Nephron (organoid): Measurements from ENCODE around the gene ARHGEF10L.
"Not testable (repeated sequence)": the region's sequence is repeated elsewhere in the genome, so short reads cannot be mapped to it uniquely, and the experiment has no call there.

Experiments used
- H3K27ac Mint-ChIP-seq, 3 experiments: 2 replicates each; pipeline ENCODE4 v1.8.0; 2020; ENCODE audit warnings: mixed read lengths in 3 of 3, mild to moderate bottlenecking in 2 of 3, moderate library complexity in 1 of 3
- H3K27me3 Mint-ChIP-seq: 2 replicates; pipeline ENCODE4 v1.8.0; 2021; ENCODE audit warnings: low read depth, mild to moderate bottlenecking, moderate library complexity, mixed read lengths
- H3K36me3 Mint-ChIP-seq: 2 replicates; pipeline ENCODE4 v1.8.0; 2020; ENCODE audit warnings: low read depth, mixed read lengths
- H3K4me1 Mint-ChIP-seq: 2 replicates; pipeline ENCODE4 v1.8.0; 2020; ENCODE audit warnings: mixed read lengths
- H3K4me3 Mint-ChIP-seq, 3 experiments: 2 replicates each; pipeline ENCODE4 v1.8.0; 2020; ENCODE audit warnings: mild to moderate bottlenecking in 3 of 3, mixed read lengths in 3 of 3, moderate library complexity in 2 of 3
- H3K9me3 Mint-ChIP-seq: 2 replicates; pipeline ENCODE4 v1.8.0; 2020; ENCODE audit warnings: mixed read lengths
- CTCF ChIP-seq, 3 experiments: fragments of 200-600 bp; sonication (generic); IDR thresholded peaks; one replicate each; pipeline ENCODE4 v1.5.0; 2021; ENCODE audit warnings: antibody characterized with exemption in 3 of 3; ENCODE audit not compliant: unreplicated experiment in 3 of 3

The ARHGEF10L gene

GRCh38 chr1:17539477-17540254 is at the start of gene ARHGEF10L:
Gene ARHGEF10L (plus strand): TSS chr1:17539698. CDS start chr1:17580596, 40,898 bp downstream.
- Mint-ChIP-seq H3K36me3 (peaks cover 2% of the 10 kb centered on the region), H3K9me3 (no peaks in the 10 kb centered on the region), H3K4me3 (peak within 1 kb of the TSS; percentile 93 to 94 (median 93)), H3K27ac (peak within 1 kb of the TSS; percentile 96 to 99 (median 99)), H3K27me3 (peaks cover 3% of the 10 kb centered on the region), H3K4me1 (peaks cover 39% of the 10 kb centered on the region)
- no peak for TF ChIP-seq CTCF (IDR thresholded peaks at IDR 0.05; ENCODE audit: unreplicated experiment in 3 of 3)

GRCh38 chr1:17489768-17490417 is 49.6 kb upstream of the ARHGEF10L start:
- Mint-ChIP-seq H3K4me1 (peaks cover 15% of the 10 kb centered on the region), H3K27ac (peak overlapping the region; percentile 47 to 72 (median 59)), H3K27me3 (peaks cover 20% of the 10 kb centered on the region)
- not testable (repeated sequence) for H3K4me3 Mint-ChIP-seq, H3K36me3 Mint-ChIP-seq, H3K9me3 Mint-ChIP-seq

- not testable (repeated sequence) for H3K9me3 Mint-ChIP-seq, H3K36me3 Mint-ChIP-seq, H3K4me3 Mint-ChIP-seq, H3K27ac Mint-ChIP-seq
- Mint-ChIP-seq H3K27me3 (peaks cover 16% of the 10 kb centered on the region), H3K4me1 (peaks cover 15% of the 10 kb centered on the region)
Observed at GRCh38 chr1:17490667-17491066, 48.8 kb upstream of the ARHGEF10L start.

- peaks cover 6% of the 10 kb centered on the region for H3K4me1 Mint-ChIP-seq
- H3K9me3 Mint-ChIP-seq, result peaks cover 19% of the 10 kb centered on the region
- no peak overlapping the region for H3K27ac Mint-ChIP-seq
- no peak overlapping the region for H3K4me3 Mint-ChIP-seq
- no peaks in the 10 kb centered on the region for H3K36me3 Mint-ChIP-seq
- TF ChIP-seq CTCF (IDR thresholded peaks at IDR 0.05; ENCODE audit: unreplicated experiment in 3 of 3), result peak; percentile 72 to 82 (median 79)
- peaks cover 11% of the 10 kb centered on the region for H3K27me3 Mint-ChIP-seq
Observed at GRCh38 chr1:17494114-17494729, 45.3 kb upstream of the ARHGEF10L start.

GRCh38 chr1:17496419-17496818 is 43.1 kb upstream of the ARHGEF10L start:
- peaks cover 11% of the 10 kb centered on the region for H3K27me3 Mint-ChIP-seq
- TF ChIP-seq CTCF (IDR thresholded peaks at IDR 0.05; ENCODE audit: unreplicated experiment in 3 of 3), result no peak
- no peaks in the 10 kb centered on the region for H3K36me3 Mint-ChIP-seq
- peaks cover 19% of the 10 kb centered on the region for H3K9me3 Mint-ChIP-seq
- no peak overlapping the region for H3K4me3 Mint-ChIP-seq
- no peaks in the 10 kb centered on the region for H3K4me1 Mint-ChIP-seq
- H3K27ac Mint-ChIP-seq, result no peak overlapping the region

GRCh38 chr1:17498214-17498613 is 41.3 kb upstream of the ARHGEF10L start:
- Mint-ChIP-seq H3K4me3 (no peak overlapping the region), H3K27ac (no peak overlapping the region), H3K4me1 (no peaks in the 10 kb centered on the region), H3K9me3 (peaks cover 19% of the 10 kb centered on the region), H3K36me3 (no peaks in the 10 kb centered on the region), H3K27me3 (peaks cover 17% of the 10 kb centered on the region)
- no peak for TF ChIP-seq CTCF (IDR thresholded peaks at IDR 0.05; ENCODE audit: unreplicated experiment in 3 of 3)
